Measurements from ENCODE around the gene APOL6.

DNA sequence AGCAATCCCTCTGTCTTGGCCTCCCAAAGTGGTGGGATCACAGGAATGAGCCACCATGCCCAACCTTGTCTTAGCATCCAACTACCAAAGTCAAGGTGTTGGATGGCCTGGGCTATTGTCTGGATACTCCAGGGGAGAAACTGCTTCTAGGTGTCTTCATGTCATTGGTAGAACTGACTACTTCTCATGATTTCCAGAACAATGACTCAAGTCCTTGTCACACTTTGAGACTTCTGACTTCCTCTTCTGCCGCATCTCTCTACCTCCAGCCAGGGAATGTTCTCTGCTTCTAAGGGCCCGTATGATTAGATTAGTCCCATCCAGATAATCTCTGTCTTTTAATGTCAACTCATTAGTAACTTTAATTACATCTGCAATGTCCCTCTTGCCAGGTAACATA is 30.6 kb downstream of the APOL6 start:
- no peak for TF ChIP-seq POLR2A (IDR thresholded peaks at IDR 0.05; ENCODE audit: low read depth, low read length)
- TF ChIP-seq CHD1 (IDR thresholded peaks at IDR 0.05; ENCODE audit: low read depth, low read length) = no peak
- TF ChIP-seq, protein P1, sequence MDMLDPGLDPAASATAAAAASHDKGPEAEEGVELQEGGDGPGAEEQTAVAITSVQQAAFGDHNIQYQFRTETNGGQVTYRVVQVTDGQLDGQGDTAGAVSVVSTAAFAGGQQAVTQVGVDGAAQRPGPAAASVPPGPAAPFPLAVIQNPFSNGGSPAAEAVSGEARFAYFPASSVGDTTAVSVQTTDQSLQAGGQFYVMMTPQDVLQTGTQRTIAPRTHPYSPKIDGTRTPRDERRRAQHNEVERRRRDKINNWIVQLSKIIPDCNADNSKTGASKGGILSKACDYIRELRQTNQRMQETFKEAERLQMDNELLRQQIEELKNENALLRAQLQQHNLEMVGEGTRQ (IDR thresholded peaks at IDR 0.05; ENCODE audit: low read depth, low read length) = no peak
- TF ChIP-seq CEBPB (IDR thresholded peaks at IDR 0.05; ENCODE audit: low read depth, low read length) = no peak
- TF ChIP-seq, protein P2, sequence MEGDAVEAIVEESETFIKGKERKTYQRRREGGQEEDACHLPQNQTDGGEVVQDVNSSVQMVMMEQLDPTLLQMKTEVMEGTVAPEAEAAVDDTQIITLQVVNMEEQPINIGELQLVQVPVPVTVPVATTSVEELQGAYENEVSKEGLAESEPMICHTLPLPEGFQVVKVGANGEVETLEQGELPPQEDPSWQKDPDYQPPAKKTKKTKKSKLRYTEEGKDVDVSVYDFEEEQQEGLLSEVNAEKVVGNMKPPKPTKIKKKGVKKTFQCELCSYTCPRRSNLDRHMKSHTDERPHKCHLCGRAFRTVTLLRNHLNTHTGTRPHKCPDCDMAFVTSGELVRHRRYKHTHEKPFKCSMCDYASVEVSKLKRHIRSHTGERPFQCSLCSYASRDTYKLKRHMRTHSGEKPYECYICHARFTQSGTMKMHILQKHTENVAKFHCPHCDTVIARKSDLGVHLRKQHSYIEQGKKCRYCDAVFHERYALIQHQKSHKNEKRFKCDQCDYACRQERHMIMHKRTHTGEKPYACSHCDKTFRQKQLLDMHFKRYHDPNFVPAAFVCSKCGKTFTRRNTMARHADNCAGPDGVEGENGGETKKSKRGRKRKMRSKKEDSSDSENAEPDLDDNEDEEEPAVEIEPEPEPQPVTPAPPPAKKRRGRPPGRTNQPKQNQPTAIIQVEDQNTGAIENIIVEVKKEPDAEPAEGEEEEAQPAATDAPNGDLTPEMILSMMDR (conservative IDR thresholded peaks at IDR 0.05; ENCODE audit: low read depth, low read length) = no peak
- no peak for TF ChIP-seq NFE2L2 (IDR thresholded peaks at IDR 0.05; ENCODE audit: low read depth, low read length)
- TF ChIP-seq RCOR1 (IDR thresholded peaks at IDR 0.05; ENCODE audit: insufficient replicate concordance, low read length) = no peak
- TF ChIP-seq MXI1 (IDR thresholded peaks at IDR 0.05; ENCODE audit: borderline replicate concordance, low read depth, low read length) = no peak
- no peak for TF ChIP-seq RAD21 (IDR thresholded peaks at IDR 0.05; ENCODE audit: low read length)
- TF ChIP-seq MAZ (IDR thresholded peaks at IDR 0.05; ENCODE audit: borderline replicate concordance, low read depth, low read length) = no peak
